Activated gamma-delta T cell treated with anti-CD3 and anti-CD28 coated beads, Interleukin-2, amount 50 U/mL, for 16 hours (primary cell): ENCODE results near the gene BCAN.

Source experiments
- DNase-seq: peaks from one replicate; pipeline ENCODE4 v3.0.0-alpha.2; 2020; ENCODE audit warnings: low read depth

Gene BCAN

GRCh38 chr1:156700736-156701531 is 59.0 kb downstream of the BCAN start:
- no peak for DNase-seq

- DNase-seq, result no peak
Observed at GRCh38 chr1:156703336-156703735, 61.4 kb downstream of the BCAN start.

- no peak for DNase-seq
Observed at GRCh38 chr1:156703741-156704140, 61.8 kb downstream of the BCAN start.

GRCh38 chr1:156704166-156704711 is 62.3 kb downstream of the BCAN start:
- no peak for DNase-seq

- DNase-seq, result no peak
Observed at GRCh38 chr1:156704930-156705320, 63.0 kb downstream of the BCAN start.

- DNase-seq, result no peak
Observed at GRCh38 chr1:156705321-156705917, 63.5 kb downstream of the BCAN start, which contains the start of gene CRABP2. CRABP2 (minus strand) TSS chr1:156705583; CDS start chr1:156705446, 137 bp downstream.

- DNase-seq, result peak; percentile 45
Observed at GRCh38 chr1:156705918-156706656, 64.2 kb downstream of the BCAN start.

GRCh38 chr1:156706657-156707416 is 64.9 kb downstream of the BCAN start:
- DNase-seq, result no peak

GRCh38 chr1:156707417-156708217 is 65.7 kb downstream of the BCAN start:
- no peak for DNase-seq

GRCh38 chr1:156708218-156708661 is 66.3 kb downstream of the BCAN start:
- DNase-seq, result no peak

GRCh38 chr1:156709031-156709430 is 67.1 kb downstream of the BCAN start:
- DNase-seq, result no peak
